GM10248 (cell line): ENCODE measurements around the gene PHF1.

ENCODE experiments used
- CTCF ChIA-PET: fragments of 300-600 bp; sonication (Branson Sonifier 250); formaldehyde crosslinking; extraction: SDS; loops from one replicate; lab custom pipeline; 2021; ENCODE audit warnings: antibody characterized with exemption; lab: Yijun Ruan, JAX
- POLR2A ChIA-PET: fragments of 350-650 bp; sonication (Branson Sonifier 250); formaldehyde crosslinking; extraction: SDS; loops from one replicate; lab custom pipeline; 2020; ENCODE audit warnings: antibody characterized with exemption; lab: Yijun Ruan, JAX
- DNase-seq: peaks from one replicate; pipeline ENCODE4 v3.0.0; 2012; ENCODE audit errors: extremely low spot score
- CTCF ChIP-seq: IDR thresholded peaks from 2 replicates; pipeline ENCODE4 v1.5.1; 2012; ENCODE audit warnings: mild to moderate bottlenecking, low read depth; ENCODE audit errors: extremely low read depth, missing control alignments, control extremely low read depth

The PHF1 gene

DNA sequence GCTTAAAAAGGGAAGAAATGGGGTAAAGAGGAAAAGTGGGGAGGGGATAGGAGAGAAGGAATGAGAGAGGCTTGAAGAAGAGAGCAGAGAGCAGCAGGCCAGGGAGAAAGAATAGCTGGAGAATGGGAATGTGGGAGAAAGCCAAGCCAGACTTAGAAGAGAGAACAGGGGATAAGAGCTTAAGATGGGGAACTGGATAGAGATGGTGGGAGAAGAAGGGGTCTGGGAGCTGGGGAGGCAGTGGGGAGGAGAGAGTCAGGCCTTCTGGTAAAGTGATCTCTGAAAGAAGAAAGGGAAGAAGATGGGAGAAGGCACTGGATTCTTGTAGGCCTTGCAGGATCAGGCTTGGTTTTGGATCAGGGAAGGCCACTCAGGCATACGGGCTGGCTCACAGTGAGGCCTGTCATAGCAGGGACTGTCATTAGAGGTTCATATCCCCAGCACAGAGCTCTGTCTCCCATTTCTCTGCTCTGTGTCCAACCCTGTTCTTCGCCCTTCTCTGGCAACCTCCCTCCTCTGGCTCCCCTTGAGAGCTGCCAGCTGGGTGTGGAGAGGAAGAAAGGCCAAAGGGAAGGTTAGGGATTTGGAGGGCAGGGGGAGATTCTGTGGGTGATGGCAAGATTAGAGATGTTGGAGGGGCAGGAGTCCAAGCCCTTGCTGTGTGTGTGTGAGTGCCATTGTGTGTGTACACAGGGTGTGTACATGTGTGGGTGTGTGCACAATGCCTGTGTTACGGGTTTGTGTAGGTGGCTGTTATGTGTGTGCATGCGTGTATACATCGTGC lies 18.3 kb downstream of the PHF1 start:
- ChIA-PET POLR2A (interaction anchor here (0.6 kb wide), 1 partner anchor 120 kb away, joined by 3 read pairs; no protein-coding TSS in a partner anchor), CTCF (interaction anchor here (1.1 to 2.2 kb wide), 9 partner anchors 11 to 151 kb away, joined by 3 to 9 read pairs (median 5); partner anchors contain the start of genes BAK1, CUTA and ZBTB9)
- TF ChIP-seq CTCF: no peak

GRCh38 chr6:33429750-33430052 lies 18.9 kb downstream of the PHF1 start:
- no peak for TF ChIP-seq CTCF
- no peak for DNase-seq
- ChIA-PET POLR2A (no interaction called here), CTCF (interaction anchor here (0.8 to 2.2 kb wide), 9 partner anchors 10 to 150 kb away, joined by 3 to 9 read pairs (median 5); partner anchors contain the start of genes BAK1, CUTA and ZBTB9)

More for the DNA sequence above, 18.3 kb downstream of the PHF1 start:
- DNase-seq: no peak

DNA sequence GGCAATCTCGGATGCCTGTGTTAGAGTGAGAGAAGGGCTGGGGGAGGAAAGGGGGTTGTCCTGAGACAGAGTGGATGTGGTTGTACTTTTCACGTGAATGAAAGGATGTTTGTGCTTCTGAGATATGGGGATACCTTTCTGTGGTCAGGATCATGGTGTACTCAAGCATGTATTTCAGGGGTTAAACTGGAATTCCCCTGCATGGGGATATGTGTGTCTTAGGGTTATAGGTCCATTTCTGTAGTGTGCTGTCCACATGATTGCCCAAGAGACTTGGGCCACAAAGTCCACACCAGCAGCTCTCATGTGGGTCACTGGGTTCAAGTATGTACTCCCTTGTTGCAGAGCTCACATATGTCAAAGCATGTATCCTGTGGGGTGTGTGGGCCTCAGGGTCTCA lies 19.5 kb downstream of the PHF1 start:
- DNase-seq: no peak
- POLR2A ChIA-PET: no interaction called here
- no peak for TF ChIP-seq CTCF
- CTCF ChIA-PET: interaction anchor here (0.8 to 2.2 kb wide), 11 partner anchors 8 to 156 kb away, joined by 3 to 7 read pairs (median 4); partner anchors contain the start of genes BAK1 and ZBTB9

DNA sequence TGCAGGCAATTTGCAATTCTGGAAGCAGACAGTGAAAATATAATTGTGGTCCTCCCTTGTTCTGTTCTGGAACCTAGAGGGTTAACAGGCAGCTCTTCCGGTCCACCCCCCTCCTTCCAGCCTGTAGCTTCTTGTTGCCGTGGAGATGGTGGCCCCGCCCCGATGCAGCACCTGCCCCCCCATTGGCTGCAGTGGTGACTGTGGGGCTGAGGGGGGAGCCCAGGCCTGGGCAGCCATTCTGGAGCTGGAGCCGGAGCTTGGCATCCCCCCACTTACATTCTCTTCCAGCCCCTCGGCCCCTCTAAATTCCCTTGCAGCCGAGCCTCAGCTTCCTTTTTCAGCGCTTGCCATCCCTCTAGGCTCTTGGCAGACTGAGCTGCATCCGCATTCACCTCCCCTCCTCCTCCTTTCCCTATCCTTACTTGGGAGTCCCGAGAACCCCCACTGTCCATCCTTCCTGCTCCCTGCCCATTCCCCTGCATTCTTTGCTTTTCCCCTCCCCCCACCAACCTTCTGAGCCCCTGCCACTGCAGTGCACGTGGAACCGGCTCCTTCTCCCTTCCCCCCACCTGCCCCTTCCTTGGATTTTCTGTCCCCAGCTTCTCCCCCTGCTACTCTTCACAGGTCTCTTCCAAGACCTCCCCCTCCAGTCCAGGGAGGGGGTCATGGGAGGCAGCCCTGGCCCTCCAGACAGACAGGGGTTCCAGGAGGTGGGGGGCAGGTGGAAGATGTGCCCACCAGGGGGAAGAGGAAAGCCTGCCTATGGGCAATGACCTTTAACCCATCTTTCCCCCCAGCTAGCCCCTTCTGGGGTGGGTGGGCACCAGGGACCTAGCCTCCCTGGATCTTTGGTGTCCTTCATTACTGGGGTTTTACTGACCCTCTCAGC lies 20.4 kb downstream of the PHF1 start:
- DNase-seq: peak; percentile 89
- CTCF ChIA-PET: interaction anchor here (0.8 to 2.2 kb wide), 11 partner anchors 9 to 155 kb away, joined by 3 to 7 read pairs (median 4); partner anchors contain the start of genes BAK1 and ZBTB9
- TF ChIP-seq CTCF: no peak
- POLR2A ChIA-PET: no interaction called here

- DNase-seq: no peak
- ChIA-PET POLR2A (no interaction called here), CTCF (interaction anchor here (0.7 kb wide), 1 partner anchor 10 kb away, joined by 4 read pairs; no protein-coding TSS in a partner anchor)
- no peak for TF ChIP-seq CTCF
Measured at GRCh38 chr6:33431880-33432541, 21.2 kb downstream of the PHF1 start.

DNA sequence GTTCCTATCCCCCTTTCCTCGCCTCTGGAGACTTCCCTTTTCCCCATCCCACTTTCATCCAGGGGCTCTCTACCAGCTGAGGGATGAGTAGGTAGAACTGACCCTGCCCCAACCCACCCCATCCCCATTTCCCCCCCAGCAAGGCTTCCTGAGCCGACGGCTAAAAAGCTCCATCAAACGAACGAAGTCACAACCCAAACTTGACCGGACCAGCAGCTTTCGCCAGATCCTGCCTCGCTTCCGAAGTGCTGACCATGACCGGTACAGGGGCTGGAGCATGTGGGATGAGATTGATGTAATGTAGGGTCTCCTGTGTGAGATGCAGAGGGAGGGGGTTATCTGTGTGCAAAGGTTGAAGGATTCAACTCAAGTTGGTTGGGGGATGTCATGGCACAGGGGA lies 21.7 kb downstream of the PHF1 start:
- ChIA-PET POLR2A (no interaction called here), CTCF (interaction anchor here (0.7 kb wide), 1 partner anchor 10 kb away, joined by 4 read pairs; no protein-coding TSS in a partner anchor)
- DNase-seq: no peak
- TF ChIP-seq CTCF: no peak
